ENCODE measurements around the gene KNOP1.

DNA sequence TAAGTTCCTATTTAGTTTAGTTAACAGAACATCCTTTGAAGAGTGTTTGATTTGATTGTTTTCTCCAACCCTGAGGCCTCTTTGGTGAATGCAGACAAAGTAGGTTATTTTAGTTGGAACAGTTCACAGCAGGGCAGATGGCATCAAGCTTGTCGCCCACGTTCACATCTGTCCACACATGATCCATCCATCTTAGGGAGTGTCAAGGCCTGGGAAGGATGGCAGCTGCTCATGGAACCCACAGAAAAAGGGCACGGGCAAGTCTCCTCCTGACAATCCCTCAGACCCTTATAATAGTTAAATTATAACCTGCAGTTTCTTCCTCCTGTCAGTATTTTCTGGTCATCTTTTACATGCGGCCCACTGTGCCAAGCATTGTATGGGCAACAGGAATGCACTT lies 60.2 kb downstream of the KNOP1 start:
- TF ChIP-seq, protein P1, sequence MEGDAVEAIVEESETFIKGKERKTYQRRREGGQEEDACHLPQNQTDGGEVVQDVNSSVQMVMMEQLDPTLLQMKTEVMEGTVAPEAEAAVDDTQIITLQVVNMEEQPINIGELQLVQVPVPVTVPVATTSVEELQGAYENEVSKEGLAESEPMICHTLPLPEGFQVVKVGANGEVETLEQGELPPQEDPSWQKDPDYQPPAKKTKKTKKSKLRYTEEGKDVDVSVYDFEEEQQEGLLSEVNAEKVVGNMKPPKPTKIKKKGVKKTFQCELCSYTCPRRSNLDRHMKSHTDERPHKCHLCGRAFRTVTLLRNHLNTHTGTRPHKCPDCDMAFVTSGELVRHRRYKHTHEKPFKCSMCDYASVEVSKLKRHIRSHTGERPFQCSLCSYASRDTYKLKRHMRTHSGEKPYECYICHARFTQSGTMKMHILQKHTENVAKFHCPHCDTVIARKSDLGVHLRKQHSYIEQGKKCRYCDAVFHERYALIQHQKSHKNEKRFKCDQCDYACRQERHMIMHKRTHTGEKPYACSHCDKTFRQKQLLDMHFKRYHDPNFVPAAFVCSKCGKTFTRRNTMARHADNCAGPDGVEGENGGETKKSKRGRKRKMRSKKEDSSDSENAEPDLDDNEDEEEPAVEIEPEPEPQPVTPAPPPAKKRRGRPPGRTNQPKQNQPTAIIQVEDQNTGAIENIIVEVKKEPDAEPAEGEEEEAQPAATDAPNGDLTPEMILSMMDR (IDR thresholded peaks at IDR 0.05; ENCODE audit: low read depth, low read length, poor library complexity, severe bottlenecking) = no peak
- TF ChIP-seq EZH2phosphoT487 (IDR thresholded peaks at IDR 0.05; ENCODE audit: borderline replicate concordance, low read length) = no peak

All from DOHH2 (cell line).